Thoracic aorta (tissue), 2 donors: ENCODE measurements around the gene ARHGEF28. TPM values are rescaled to one million over a fixed set of nuclear protein-coding genes. Genes with fewer than 3 reads are reported as not detected.
A peak's percentile ranks its signal among the peaks of the same experiment; 100 is the strongest.

ENCODE experiments used
- ATAC-seq: fragments of 150-250 bp; one replicate; pipeline ENCODE4 v1.8.0; 2017; ENCODE audit warnings: low read depth; ENCODE audit not compliant: insufficient number of reproducible peaks, low FRiP score
- DNase-seq: peaks from one replicate; pipeline ENCODE4 v3.0.0-alpha.2; 2020; ENCODE audit warnings: low spot score
- H3K27ac ChIP-seq, 2 donors: fragments of 200-600 bp; sonication (generic); 1 replicate in 1 of 2; 2 replicates in 1 of 2; pipeline ENCODE4 v1.5.1; 2016; ENCODE audit warnings: mild to moderate bottlenecking in 2 of 2, moderate library complexity in 2 of 2
- H3K27me3 ChIP-seq: fragments of 200-600 bp; sonication (generic); replicated peaks from 2 replicates; pipeline ENCODE4 v1.6.0; 2016; ENCODE audit warnings: mild to moderate bottlenecking; ENCODE audit not compliant: insufficient read depth
- H3K36me3 ChIP-seq: fragments of 200-600 bp; sonication (generic); one replicate; pipeline ENCODE4 v1.5.1; 2016
- H3K4me1 ChIP-seq, 2 donors: fragments of 200-600 bp; sonication (generic); 1 replicate in 1 of 2; 2 replicates in 1 of 2; pipeline versions ENCODE4 v1.5.1 to v1.6.0; 2016; ENCODE audit warnings: low read depth in 2 of 2, mild to moderate bottlenecking in 1 of 2; ENCODE audit not compliant: control insufficient read depth in 1 of 2
- H3K4me3 ChIP-seq: fragments of 200-600 bp; sonication (generic); 2 replicates; pipeline ENCODE4 v1.5.1; 2016; ENCODE audit warnings: mild to moderate bottlenecking
- H3K9me3 ChIP-seq: fragments of 200-600 bp; sonication (generic); 2 replicates; pipeline ENCODE4 v1.5.1; 2016
- CTCF ChIP-seq: fragments of 200-600 bp; sonication (generic); IDR thresholded peaks from one replicate; pipeline ENCODE4 v1.5.1; 2019; ENCODE audit warnings: antibody characterized with exemption
- total RNA-seq, 2 donors: library from RNA; depleted of rRNA; stranded (reverse); fragments of >200 nt; gene quantifications; one replicate each; pipeline versions ENCODE4 v1.1.0 to v1.2.3, GENCODE V29; 2016

ARHGEF28 gene
- total RNA-seq, 2 donors from 2014 or later = 35.5 to 40.8 TPM

GRCh38 chr5:73591698-73592501, 34.1 kb upstream of the ARHGEF28 start:
- no peaks in the 10 kb centered on the region for H3K36me3 ChIP-seq
- no peak for TF ChIP-seq CTCF
- no peak for DNase-seq
- H3K4me3 ChIP-seq = no peak overlapping the region
- no peaks in the 10 kb centered on the region for H3K9me3 ChIP-seq
- no peaks in the 10 kb centered on the region for H3K27me3 ChIP-seq
- no peak for ATAC-seq
- H3K27ac ChIP-seq = no peak overlapping the region
- no peaks in the 10 kb centered on the region for H3K4me1 ChIP-seq

- Histone ChIP-seq H3K9me3 (no peaks in the 10 kb centered on the region), H3K36me3 (no peaks in the 10 kb centered on the region), H3K27me3 (no peaks in the 10 kb centered on the region), H3K4me1 (no peaks in the 10 kb centered on the region), H3K4me3 (no peak overlapping the region), H3K27ac (no peak overlapping the region)
- no peak for TF ChIP-seq CTCF
- ATAC-seq (no peak), DNase-seq (no peak)
These were observed 33.4 kb upstream of the ARHGEF28 start for GRCh38 chr5:73592551-73592950.

- ATAC-seq (no peak), DNase-seq (no peak)
- peak; percentile 24 for TF ChIP-seq CTCF
- H3K9me3 ChIP-seq = peaks cover 4% of the 10 kb centered on the region
- no peak overlapping the region for H3K4me3 ChIP-seq
- H3K4me1 ChIP-seq = no peaks in the 10 kb centered on the region
- no peaks in the 10 kb centered on the region for H3K27me3 ChIP-seq
- H3K27ac ChIP-seq = no peak overlapping the region
- H3K36me3 ChIP-seq = no peaks in the 10 kb centered on the region
These were observed 29.2 kb upstream of the ARHGEF28 start for GRCh38 chr5:73596705-73597328.

GRCh38 chr5:73599380-73599779, 26.6 kb upstream of the ARHGEF28 start:
- no peaks in the 10 kb centered on the region for H3K36me3 ChIP-seq
- DNase-seq = no peak
- no peak overlapping the region for H3K4me3 ChIP-seq
- ATAC-seq = no peak
- no peaks in the 10 kb centered on the region for H3K4me1 ChIP-seq
- no peaks in the 10 kb centered on the region for H3K27me3 ChIP-seq
- no peak for TF ChIP-seq CTCF
- peaks cover 6% of the 10 kb centered on the region for H3K9me3 ChIP-seq
- H3K27ac ChIP-seq = no peak overlapping the region

- Histone ChIP-seq H3K4me1 (no peaks in the 10 kb centered on the region), H3K36me3 (no peaks in the 10 kb centered on the region), H3K4me3 (no peak overlapping the region), H3K9me3 (peaks cover 6% of the 10 kb centered on the region), H3K27ac (no peak overlapping the region), H3K27me3 (no peaks in the 10 kb centered on the region)
- no peak for DNase-seq
- TF ChIP-seq CTCF = no peak
- no peak for ATAC-seq
These were observed 22.0 kb upstream of the ARHGEF28 start for GRCh38 chr5:73603998-73604397.
